H1 (cell line): ENCODE results near the gene DTNB. TPM values are rescaled to one million over a fixed set of nuclear protein-coding genes. Genes with fewer than 3 reads are reported as not detected.

Experiments
- CTCF ChIA-PET: fragments of 300-600 bp; sonication (Branson Sonifier 250); formaldehyde crosslinking; loops from one replicate; lab custom pipeline; 2021; ENCODE audit not compliant: partially characterized antibody; lab: Charles Lee
- POLR2A ChIA-PET: fragments of 300-600 bp; sonication (Branson Sonifier 250); formaldehyde crosslinking; loops from one replicate; lab custom pipeline; 2021; ENCODE audit warnings: inconsistent platforms; ENCODE audit not compliant: partially characterized antibody; lab: Charles Lee
- DNase-seq, 2 experiments: peaks; one replicate each; pipeline versions ENCODE4 v3.0.0 to v3.0.0-alpha.2; 2010 to 2022; ENCODE audit warnings: low spot score in 2 of 2, low read depth in 1 of 2, mixed read lengths in 1 of 2
- FAIRE-seq: peaks from 2 replicates; lab custom pipeline; 2011; peaks lifted over from hg19 to GRCh38; lab: Jason Lieb, UNC
- H2AFZ ChIP-seq: 2 replicates; pipeline ENCODE4 v1.8.1; 2012; ENCODE audit warnings: low read length, inconsistent platforms
- H2AK5ac ChIP-seq: 2 replicates; pipeline ENCODE4 v1.6.1; 2013; ENCODE audit warnings: low read depth, low read length
- H2BK120ac ChIP-seq: replicated peaks from 2 replicates; pipeline ENCODE3; 2013; ENCODE audit warnings: low read depth, low read length, inconsistent platforms
- H2BK12ac ChIP-seq: 2 replicates; pipeline ENCODE4 v1.6.1; 2013; ENCODE audit warnings: low read depth, low read length
- H2BK15ac ChIP-seq: 2 replicates; pipeline ENCODE4 v1.6.1; 2013; ENCODE audit warnings: low read length
- H2BK20ac ChIP-seq: 2 replicates; pipeline ENCODE4 v1.6.1; 2013; ENCODE audit warnings: low read length
- H2BK5ac ChIP-seq: 2 replicates; pipeline ENCODE4 v1.6.1; 2013; ENCODE audit warnings: low read depth, low read length
- H3K14ac ChIP-seq: 2 replicates; pipeline ENCODE4 v1.6.1; 2013; ENCODE audit warnings: inconsistent platforms; ENCODE audit not compliant: insufficient read length
- H3K18ac ChIP-seq: 2 replicates; pipeline ENCODE4 v1.6.1; 2013; ENCODE audit warnings: low read length; ENCODE audit errors: extremely low read depth
- H3K23ac ChIP-seq: 2 replicates; pipeline ENCODE4 v1.6.1; 2013; ENCODE audit warnings: inconsistent platforms; ENCODE audit not compliant: insufficient read length
- H3K23me2 ChIP-seq: 2 replicates; pipeline ENCODE4 v1.6.1; 2013; ENCODE audit warnings: low read depth, low read length
- H3K27ac ChIP-seq: 2 replicates; pipeline ENCODE4 v1.6.1; 2011; ENCODE audit warnings: low read depth, low read length, inconsistent platforms
- H3K27me3 ChIP-seq, 4 experiments: replicated peaks in 1 of 4; 1 replicate in 1 of 4; 2 replicates in 3 of 4; pipeline versions ENCODE4 v1.6.1 to v1.8.1; 2011 to 2013; ENCODE audit warnings: low read length in 3 of 4, mild to moderate bottlenecking in 3 of 4, inconsistent platforms in 2 of 4, mixed read lengths in 2 of 4, moderate library complexity in 1 of 4; ENCODE audit not compliant: control insufficient read depth in 3 of 4, insufficient read depth in 3 of 4; ENCODE audit errors: extremely low read depth in 1 of 4
- H3K36me3 ChIP-seq, 4 experiments: 2 replicates each; pipeline versions ENCODE4 v1.6.1 to v1.8.1; 2011 to 2013; ENCODE audit warnings: mild to moderate bottlenecking in 4 of 4, low read length in 3 of 4, moderate library complexity in 2 of 4, control low read depth in 1 of 4, inconsistent platforms in 1 of 4; ENCODE audit not compliant: insufficient read depth in 4 of 4, control insufficient read depth in 2 of 4
- H3K4ac ChIP-seq: replicated peaks from 2 replicates; pipeline ENCODE3; 2013; ENCODE audit warnings: low read length, low read depth, mixed read lengths, inconsistent platforms; ENCODE audit not compliant: insufficient read length
- H3K4me1 ChIP-seq, 4 experiments: replicated peaks in 1 of 4; 1 replicate in 1 of 4; 2 replicates in 3 of 4; pipeline versions ENCODE4 v1.6.1 to v1.8.1; 2011 to 2013; ENCODE audit warnings: low read length in 3 of 4, inconsistent platforms in 2 of 4, mixed read lengths in 1 of 4; ENCODE audit not compliant: insufficient read depth in 4 of 4, control insufficient read depth in 3 of 4
- H3K4me2 ChIP-seq, 2 experiments: 2 replicates each; pipeline versions ENCODE4 v1.6.1 to v1.8.1; 2011 to 2013; ENCODE audit warnings: low read depth in 2 of 2, low read length in 2 of 2, control low read depth in 1 of 2, inconsistent platforms in 1 of 2, mild to moderate bottlenecking in 1 of 2; ENCODE audit not compliant: insufficient read depth in 1 of 2
- H3K4me3 ChIP-seq, 4 experiments: fragments of 200-600, 300-600 bp in 1 of 4; sonication (generic), shearing (Covaris generic), sonication (Bioruptor Twin) in 1 of 4; 2 replicates each; pipeline versions ENCODE4 v1.5.1 to v1.8.1; 2011 to 2016; ENCODE audit warnings: low read length in 4 of 4, low read depth in 3 of 4, control low read depth in 2 of 4, inconsistent platforms in 2 of 4, mild to moderate bottlenecking in 2 of 4, mixed read lengths in 1 of 4, moderate library complexity in 1 of 4; ENCODE audit not compliant: insufficient read depth in 2 of 4; ENCODE audit errors: extremely low read depth in 1 of 4
- H3K56ac ChIP-seq: replicated peaks from 2 replicates; pipeline ENCODE3; 2013; ENCODE audit warnings: low read depth, mild to moderate bottlenecking, mixed read lengths, low read length, inconsistent platforms; ENCODE audit not compliant: insufficient read length
- H3K79me1 ChIP-seq: 2 replicates; pipeline ENCODE4 v1.6.1; 2013; ENCODE audit warnings: low read depth, low read length, control low read depth
- H3K79me2 ChIP-seq, 2 experiments: 2 replicates each; pipeline versions ENCODE4 v1.6.1 to v1.8.1; 2012 to 2013; ENCODE audit warnings: low read length in 2 of 2, mild to moderate bottlenecking in 2 of 2, inconsistent platforms in 1 of 2; ENCODE audit not compliant: insufficient read depth in 2 of 2, control insufficient read depth in 1 of 2
- H3K9ac ChIP-seq, 4 experiments: replicated peaks in 1 of 4; 1 replicate in 1 of 4; 2 replicates in 3 of 4; pipeline versions ENCODE4 v1.6.1 to v1.8.1; 2011 to 2013; ENCODE audit warnings: low read depth in 3 of 4, low read length in 3 of 4, control low read depth in 2 of 4, mild to moderate bottlenecking in 2 of 4, moderate library complexity in 2 of 4, inconsistent platforms in 1 of 4; ENCODE audit errors: extremely low read depth in 1 of 4
- H3K9me3 ChIP-seq, 2 experiments: 2 replicates each; pipeline versions ENCODE4 v1.6.1 to v1.8.1; 2012 to 2013; ENCODE audit warnings: mild to moderate bottlenecking in 2 of 2, moderate library complexity in 2 of 2, control low read depth in 1 of 2, inconsistent platforms in 1 of 2, low read depth in 1 of 2, low read length in 1 of 2, mixed read lengths in 1 of 2; ENCODE audit not compliant: insufficient read depth in 2 of 2
- H4K20me1 ChIP-seq, 2 experiments: replicated peaks in 1 of 2; 2 replicates each; pipeline versions ENCODE3 to v1.8.1; 2011 to 2013; ENCODE audit warnings: inconsistent platforms in 2 of 2, low read length in 2 of 2, mild to moderate bottlenecking in 1 of 2; ENCODE audit not compliant: insufficient read depth in 2 of 2, control insufficient read depth in 1 of 2
- H4K5ac ChIP-seq: 2 replicates; pipeline ENCODE4 v1.6.1; 2013; ENCODE audit warnings: low read length, low read depth, mixed read lengths, inconsistent platforms; ENCODE audit not compliant: insufficient read length
- H4K8ac ChIP-seq: 2 replicates; pipeline ENCODE4 v1.8.0; 2013; ENCODE audit warnings: mild to moderate bottlenecking, moderate library complexity, low read length, inconsistent platforms; ENCODE audit not compliant: insufficient read depth; ENCODE audit errors: extremely low read depth
- H4K91ac ChIP-seq: replicated peaks from 2 replicates; pipeline ENCODE3; 2013; ENCODE audit warnings: low read length, mixed read lengths, inconsistent platforms; ENCODE audit not compliant: insufficient read length
- NRF1 ChIP-seq: IDR thresholded peaks from 2 replicates; pipeline ENCODE4 v1.6.1; 2011; ENCODE audit warnings: mild to moderate bottlenecking, low read depth, low read length, improper control_type of control experiment
- SUZ12 ChIP-seq: fragments of 200-600 bp; sonication (generic); IDR thresholded peaks from 2 replicates; pipeline ENCODE4 v1.6.1; 2012; ENCODE audit warnings: mild to moderate bottlenecking, inconsistent platforms, low read length, moderate library complexity, mixed read lengths
- polyA plus RNA-seq, 7 experiments: library from polyadenylated mRNA; depleted of rRNA in 3 of 7; stranded (reverse) in 5 of 7; unstranded in 2 of 7; fragments of >200 nt in 5 of 7; fragments of 200-250 nt in 2 of 7; gene quantifications; 1 replicate in 5 of 7; 2 replicates in 1 of 7; 4 replicates in 1 of 7; pipeline versions ENCODE4 v1.2.1 to v1.2.3, GENCODE V29; 2011 to 2013; ENCODE audit warnings: missing spikeins in 2 of 7, mixed read lengths in 2 of 7
- total RNA-seq: library from RNA; stranded (reverse); fragmentation: NEBNext Ultra II Directional; extraction: Animal tissue kit (Norgen Biotek cat#: 25700); gene quantifications from 2 replicates; pipeline ENCODE4 v1.2.1, GENCODE V29; 2021

DTNB gene
- total and polyA plus RNA-seq, 2 of the 8 experiments (the other 6 are each of a cell fraction or from before 2014, with no cell fraction given), result 39.6 to 49.5 TPM

- Histone ChIP-seq H3K18ac (no peak overlapping the region), H4K8ac (no peak overlapping the region), H3K4me3 (no peak overlapping the region), H3K23me2 (no peaks in the 10 kb centered on the region; the same call in 1 of the 2 replicates), H3K23ac (no peak overlapping the region), H2BK120ac (no peak overlapping the region), H2BK12ac (peak overlapping the region; percentile 17; the same call in 1 of the 2 replicates), H4K91ac (no peak overlapping the region), H3K79me1 (no peaks in the 10 kb centered on the region), H3K9ac (no peak overlapping the region), H3K79me2 (no peaks in the 10 kb centered on the region), H4K5ac (no peak overlapping the region), H3K4me2 (peak overlapping the region in 1 of 2 experiments; percentile 82; a peak in 1 of 4 replicates), H2BK20ac (no peak overlapping the region), H4K20me1 (no peaks in the 10 kb centered on the region), H3K4me1 (peaks cover 0 to 12% (median 6%) of the 10 kb centered on the region in 4 experiments; a peak in 6 of 7 replicates), H2BK15ac (no peak overlapping the region; the same call in 1 of the 2 replicates), H3K14ac (no peak overlapping the region), H3K27me3 (peaks cover 0 to 8% (median under 1%) of the 10 kb centered on the region in 4 experiments; a peak in 2 of 7 replicates), H3K56ac (no peak overlapping the region), H3K36me3 (no peaks in the 10 kb centered on the region), H2AK5ac (no peak overlapping the region), H2AFZ (no peak overlapping the region), H3K4ac (no peak overlapping the region), H2BK5ac (no peak overlapping the region), H3K9me3 (no peaks in the 10 kb centered on the region), H3K27ac (no peak overlapping the region)
- CTCF ChIA-PET, result interaction anchor here (0.6 to 6.8 kb wide), 11 partner anchors 10 to 243 kb away, joined by 3 to 110 read pairs (median 26); partner anchors contain the start of gene DTNB
- POLR2A ChIA-PET, result interaction anchor here (0.9 to 1.3 kb wide), 4 partner anchors 10 to 176 kb away, joined by 3 to 4 read pairs (median 3); no protein-coding TSS in a partner anchor
- DNase-seq (no peak), FAIRE-seq (no peak)
- TF ChIP-seq NRF1 (no peak), SUZ12 (0 out of 2 replicates have a peak, but pooled peaks have one; percentile 6)
Measured at GRCh38 chr2:25698752-25699151, 25.4 kb upstream of the DTNB start.
